ENCODE results near the gene ITPR1.
"Not testable (repeated sequence)": the region's sequence is repeated elsewhere in the genome, so short reads cannot be mapped to it uniquely, and the experiment has no call there.

Gene ITPR1

DNA sequence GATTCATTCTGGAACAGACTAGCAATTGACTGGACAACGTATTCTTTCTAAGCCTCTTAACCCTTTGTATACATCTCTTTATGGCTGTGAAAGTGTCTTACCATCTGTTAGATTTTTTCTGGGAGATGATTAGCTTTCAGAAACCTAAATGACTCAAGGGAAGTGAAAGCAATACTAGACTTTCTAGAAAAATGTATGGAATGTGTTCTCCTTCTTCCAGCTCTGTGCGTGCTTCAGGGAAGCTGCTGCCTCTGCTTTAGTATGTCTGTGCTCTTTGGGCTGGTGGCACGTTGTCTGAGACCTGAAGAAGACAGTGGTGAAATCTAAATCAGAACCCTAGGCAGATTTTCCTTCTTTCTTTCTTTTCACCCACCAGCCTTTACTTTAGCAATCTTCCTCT, 89.5 kb downstream of the ITPR1 start:
- H3K4me3 ChIP-seq (ENCODE audit: low read depth, low read length) = no peak overlapping the region
- peak; percentile 8 for DNase-seq (ENCODE audit: low read depth)

DNA sequence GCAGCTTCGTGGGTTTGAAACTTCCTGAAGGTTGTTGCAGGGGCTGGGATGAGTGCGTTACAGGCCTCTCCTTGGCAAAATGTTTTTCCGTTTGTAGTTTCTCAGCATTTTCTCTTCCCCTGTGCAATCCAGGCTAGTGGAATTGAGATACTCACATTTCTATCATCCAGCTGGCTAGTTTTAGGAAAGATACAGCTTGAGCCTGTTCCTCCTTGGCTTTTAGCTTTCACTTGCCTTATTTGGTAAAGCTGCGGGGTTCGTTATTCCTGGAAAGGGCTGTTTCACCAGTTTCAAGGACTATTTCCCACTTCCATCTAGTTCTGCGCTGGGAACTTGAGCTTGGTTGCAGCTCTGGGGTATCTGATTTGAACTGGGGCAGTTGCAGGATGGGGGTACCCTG, 90.3 kb downstream of the ITPR1 start:
- no peak for DNase-seq (ENCODE audit: low read depth)
- H3K4me3 ChIP-seq (ENCODE audit: low read depth, low read length) = no peak overlapping the region

GRCh38 chr3:4584456-4585249, 91.5 kb downstream of the ITPR1 start:
- H3K4me3 ChIP-seq (ENCODE audit: low read depth, low read length) = peak overlapping the region; percentile 16
- no peak for DNase-seq (ENCODE audit: low read depth)

GRCh38 chr3:4586381-4586780, 93.2 kb downstream of the ITPR1 start:
- DNase-seq (ENCODE audit: low read depth) = no peak
- no peak overlapping the region for H3K4me3 ChIP-seq (ENCODE audit: low read depth, low read length)

GRCh38 chr3:4587061-4587837, 94.1 kb downstream of the ITPR1 start:
- H3K4me3 ChIP-seq (ENCODE audit: low read depth, low read length) = no peak overlapping the region
- DNase-seq (ENCODE audit: low read depth) = no peak

DNA sequence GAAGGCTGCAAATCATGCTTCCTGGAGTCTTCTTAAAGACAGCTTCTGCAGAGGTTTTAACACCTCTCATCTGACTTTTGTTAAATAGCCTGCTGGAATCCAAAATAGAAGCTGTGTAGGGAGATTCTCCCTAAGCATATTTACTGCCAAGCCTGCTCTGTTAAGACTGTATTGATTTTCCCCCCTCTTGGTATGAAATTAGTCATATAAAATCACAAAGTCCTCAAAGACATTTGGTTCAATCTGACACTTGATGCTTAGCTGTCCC, 94.6 kb downstream of the ITPR1 start:
- no peak overlapping the region for H3K4me3 ChIP-seq (ENCODE audit: low read depth, low read length)
- no peak for DNase-seq (ENCODE audit: low read depth)

GRCh38 chr3:4588466-4588865, 95.3 kb downstream of the ITPR1 start:
- H3K4me3 ChIP-seq (ENCODE audit: low read depth, low read length) = no peak overlapping the region
- DNase-seq (ENCODE audit: low read depth) = peak; percentile 24

DNA sequence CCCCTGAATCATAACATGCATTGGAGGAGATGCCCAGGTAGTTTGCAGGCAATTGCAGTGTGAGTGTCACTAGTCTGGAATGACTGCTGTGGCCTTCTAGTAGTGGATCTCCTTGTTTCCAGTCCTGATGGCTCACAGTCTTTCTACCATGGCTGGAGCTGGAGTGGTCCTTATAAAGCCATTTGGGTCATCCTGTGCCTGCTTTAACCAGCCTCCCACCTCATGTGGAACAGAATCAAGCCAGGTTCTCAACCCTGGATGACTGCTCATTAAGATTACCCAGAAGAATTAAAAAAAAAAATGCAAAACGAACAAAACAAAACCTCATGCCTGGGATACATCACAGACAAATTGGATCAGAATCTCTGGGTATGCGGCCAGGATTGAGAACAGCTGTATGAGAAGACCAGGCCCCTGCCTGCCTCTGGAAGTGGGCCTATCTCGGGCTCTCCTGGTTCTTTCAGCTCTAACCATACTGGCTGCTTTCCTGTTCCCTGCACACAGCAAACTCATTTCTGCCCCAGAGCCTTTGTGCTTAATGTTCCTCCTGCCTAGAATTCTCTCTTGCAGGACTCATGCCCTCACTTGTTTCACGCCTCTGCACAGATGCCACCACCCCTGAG, 96.4 kb downstream of the ITPR1 start:
- no peak for DNase-seq (ENCODE audit: low read depth)

DNA sequence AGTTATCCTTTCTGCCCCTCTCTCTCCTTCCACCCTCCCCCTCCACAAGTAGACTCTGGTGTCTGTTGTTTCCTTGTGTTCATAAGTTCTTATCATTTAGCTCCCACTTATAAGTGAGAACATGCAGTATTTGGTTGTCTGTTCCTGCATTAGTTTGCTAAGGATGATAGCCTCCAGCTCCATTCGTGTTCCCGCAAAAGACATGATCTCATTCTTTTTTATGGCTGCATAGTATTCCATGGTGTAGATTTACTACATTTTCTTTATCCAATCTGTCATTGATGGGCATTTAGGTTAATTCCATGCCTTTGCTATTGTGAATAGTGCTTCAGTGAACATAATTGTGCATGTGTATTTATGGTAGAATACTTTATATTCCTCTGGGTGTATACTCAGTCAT, 97.7 kb downstream of the ITPR1 start:
- H3K4me3 ChIP-seq (ENCODE audit: low read depth, low read length); DNase-seq (ENCODE audit: low read depth): not testable (repeated sequence)

More for the DNA sequence above, 96.4 kb downstream of the ITPR1 start:
- H3K4me3 ChIP-seq (ENCODE audit: low read depth, low read length) = no peak overlapping the region

DNA sequence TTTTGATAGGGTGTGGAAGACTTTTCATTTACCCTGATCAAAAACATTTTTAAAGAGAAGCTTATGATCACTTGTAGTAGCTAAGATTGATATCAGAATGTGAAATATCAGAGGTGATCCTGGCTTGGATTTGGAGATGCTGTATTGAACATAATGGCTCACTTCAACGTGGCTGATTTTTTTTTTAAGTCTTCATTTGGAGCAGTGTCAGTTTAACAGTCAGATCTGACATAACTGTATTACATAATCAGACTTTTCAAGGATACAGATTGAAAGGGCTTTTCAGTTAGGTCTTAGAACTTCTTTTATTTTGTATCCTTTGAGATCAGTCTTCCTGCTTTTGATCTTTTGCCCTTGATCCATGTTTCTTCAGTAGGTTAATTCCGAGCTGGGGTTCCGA, 98.5 kb downstream of the ITPR1 start:
- H3K4me3 ChIP-seq (ENCODE audit: low read depth, low read length) = no peak overlapping the region
- DNase-seq (ENCODE audit: low read depth) = no peak

GRCh38 chr3:4593014-4593413, 99.9 kb downstream of the ITPR1 start:
- no peak overlapping the region for H3K4me3 ChIP-seq (ENCODE audit: low read depth, low read length)
- DNase-seq (ENCODE audit: low read depth) = no peak

DNA sequence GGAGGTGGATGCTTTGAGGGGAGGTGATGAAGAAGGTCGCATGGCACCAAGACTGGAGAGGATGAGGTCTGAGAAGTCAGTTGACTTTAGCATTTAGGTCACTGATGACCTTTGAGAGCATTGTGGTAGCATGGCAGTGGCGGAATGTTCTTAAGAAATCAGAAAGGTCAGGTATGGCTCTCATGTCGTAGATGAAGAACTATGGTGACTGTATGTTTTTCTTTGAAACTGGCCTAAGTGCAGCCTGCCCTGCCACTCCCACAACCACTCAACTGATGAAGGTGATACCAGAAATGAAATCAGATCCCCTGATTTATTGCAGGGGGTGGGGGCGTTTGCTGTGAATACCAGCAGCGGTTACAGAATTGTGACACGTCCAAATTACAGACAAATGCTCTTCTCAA, 102.6 kb downstream of the ITPR1 start:
- no peak for DNase-seq (ENCODE audit: low read depth)
- H3K4me3 ChIP-seq (ENCODE audit: low read depth, low read length) = no peak overlapping the region

DNA sequence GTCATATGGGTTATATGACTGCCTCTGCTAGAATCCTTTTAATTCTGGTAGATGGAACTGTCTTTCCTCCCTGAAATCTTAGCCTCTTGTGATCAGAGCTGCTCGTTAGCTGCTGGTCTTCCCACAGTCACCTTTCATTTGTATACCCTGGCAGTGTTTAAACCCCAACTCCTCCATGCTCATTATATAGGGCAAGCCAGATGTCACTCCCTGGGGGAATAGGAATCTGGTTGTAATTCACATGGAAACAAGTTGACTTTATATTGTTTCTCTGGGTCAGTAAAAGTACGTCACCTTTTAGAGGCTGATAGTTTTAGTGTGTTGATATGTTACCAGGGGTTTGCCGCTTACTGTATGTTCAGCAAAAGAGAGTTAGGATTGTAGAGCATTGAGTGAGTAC, 103.5 kb downstream of the ITPR1 start:
- no peak overlapping the region for H3K4me3 ChIP-seq (ENCODE audit: low read depth, low read length)
- DNase-seq (ENCODE audit: low read depth) = no peak

DNA sequence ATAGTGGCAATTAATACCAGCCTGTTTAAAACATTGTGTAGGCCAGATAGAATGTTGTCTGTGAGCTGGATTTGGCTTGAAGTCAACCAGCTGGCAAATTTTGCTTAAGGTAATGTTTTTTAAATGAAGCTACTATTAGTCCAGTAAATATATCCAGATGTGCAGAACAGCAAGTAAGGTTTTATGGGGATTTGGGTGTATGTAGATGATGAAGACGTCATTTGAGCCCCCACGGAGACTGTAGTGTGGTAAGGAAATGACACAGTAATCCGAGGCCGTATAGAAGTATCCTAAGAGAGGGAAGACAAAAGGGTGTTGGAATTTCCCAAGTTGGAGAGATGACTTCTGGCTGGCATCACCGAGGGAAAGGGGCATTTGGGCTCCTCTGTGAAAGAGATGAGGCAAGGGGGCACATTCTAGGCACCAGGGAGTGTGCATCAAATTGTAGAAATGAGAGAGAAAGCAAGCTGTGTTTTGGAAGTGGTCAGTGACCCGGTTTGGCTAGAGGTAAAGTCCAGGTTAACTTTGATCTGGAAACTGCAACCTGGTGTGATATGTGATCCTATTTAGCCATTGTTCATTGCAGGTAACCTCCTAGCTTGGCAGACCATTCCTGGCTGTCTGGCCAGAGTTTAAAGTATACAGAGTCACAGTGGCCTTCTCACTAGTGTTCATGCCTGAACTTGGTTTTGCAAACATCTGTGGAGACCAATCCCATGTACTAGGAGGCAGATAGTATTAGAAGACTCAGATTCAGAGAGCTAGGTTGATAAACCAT, 104.2 kb downstream of the ITPR1 start:
- no peak for DNase-seq (ENCODE audit: low read depth)
- no peak overlapping the region for H3K4me3 ChIP-seq (ENCODE audit: low read depth, low read length)

- not testable (repeated sequence) for DNase-seq (ENCODE audit: low read depth); H3K4me3 ChIP-seq (ENCODE audit: low read depth, low read length)
Measured at GRCh38 chr3:4598232-4598631, 105.1 kb downstream of the ITPR1 start.

DNA sequence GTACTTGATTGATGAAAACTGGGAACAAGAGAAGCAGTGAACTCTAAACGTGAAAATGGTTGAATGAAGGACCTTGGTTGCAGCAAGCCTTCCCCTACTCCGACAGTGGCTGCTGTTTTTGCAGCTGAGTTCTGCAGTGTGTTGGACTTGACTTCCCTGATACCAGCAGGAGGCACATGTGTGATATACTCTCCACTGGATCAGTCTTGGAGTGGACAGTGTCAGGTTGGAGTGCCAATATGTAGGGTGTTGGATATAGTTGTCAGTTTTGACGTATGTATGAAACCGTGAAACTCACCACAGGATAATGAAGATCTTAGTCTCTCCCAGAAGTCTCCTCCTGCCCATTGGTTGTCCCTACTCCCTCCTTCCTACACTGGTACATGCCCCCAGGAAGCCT, 106.5 kb downstream of the ITPR1 start:
- H3K4me3 ChIP-seq (ENCODE audit: low read depth, low read length) = no peak overlapping the region
- no peak for DNase-seq (ENCODE audit: low read depth)

DNA sequence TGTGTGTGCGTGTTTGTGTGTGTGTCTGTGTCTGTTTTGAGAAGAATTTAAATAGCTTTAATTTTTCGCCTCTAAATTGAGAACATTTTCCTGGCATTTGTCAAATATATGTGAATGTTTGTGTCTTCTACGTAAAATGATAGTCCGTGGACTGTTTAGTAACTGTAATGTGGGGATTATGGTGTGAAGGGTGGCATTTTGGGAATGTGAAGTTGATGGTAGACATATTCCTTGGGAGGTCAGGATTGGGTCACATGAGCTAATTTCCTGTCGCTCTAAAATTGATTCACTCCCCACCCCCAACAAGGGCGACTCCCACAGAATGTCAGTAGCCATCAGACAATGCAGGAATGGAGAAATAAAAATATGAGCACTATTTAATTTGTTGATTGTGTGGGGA, 107.3 kb downstream of the ITPR1 start:
- no peak for DNase-seq (ENCODE audit: low read depth)
- no peak overlapping the region for H3K4me3 ChIP-seq (ENCODE audit: low read depth, low read length)

DNA sequence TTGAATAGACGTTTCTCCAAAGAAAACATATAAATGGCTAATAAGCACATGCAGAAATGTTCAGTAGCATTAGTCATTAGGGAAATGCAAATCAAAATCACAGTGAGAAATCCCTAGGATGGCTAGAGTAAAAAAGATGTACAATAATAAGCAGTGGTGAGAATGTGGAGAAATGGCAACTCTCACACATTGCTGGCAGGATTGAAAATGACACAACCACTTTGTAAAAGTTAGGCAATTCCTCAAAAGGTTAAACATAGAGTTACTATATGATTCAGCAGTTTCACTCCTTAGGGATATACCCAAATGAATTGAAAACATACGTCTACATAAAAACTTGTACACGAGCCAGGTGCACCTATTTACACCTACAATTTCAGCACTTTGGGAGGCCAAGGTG, 108.7 kb downstream of the ITPR1 start:
- DNase-seq (ENCODE audit: low read depth) = peak; percentile 21
- H3K4me3 ChIP-seq (ENCODE audit: low read depth, low read length) = no peak overlapping the region

DNA sequence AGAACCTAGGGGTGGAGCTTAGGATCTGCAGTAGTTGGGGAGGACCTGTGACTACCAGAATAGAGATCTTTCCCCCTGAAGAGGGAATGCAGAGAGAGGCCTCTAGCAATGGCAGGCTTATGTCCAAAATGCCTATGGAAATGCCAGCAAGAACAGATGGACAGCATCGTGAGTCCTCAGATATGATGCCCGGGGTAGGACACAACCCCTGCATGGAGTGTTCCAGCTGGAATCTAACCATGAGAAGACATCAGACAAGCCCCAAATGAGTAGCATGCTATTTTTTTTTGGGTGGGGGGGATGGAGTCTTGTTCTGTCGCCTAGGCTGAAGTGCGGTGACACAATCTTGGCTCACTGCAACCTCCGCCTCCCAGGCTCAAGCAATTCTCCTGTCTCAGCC, 111.5 kb downstream of the ITPR1 start:
- DNase-seq (ENCODE audit: low read depth) = no peak
- no peak overlapping the region for H3K4me3 ChIP-seq (ENCODE audit: low read depth, low read length)

DNA sequence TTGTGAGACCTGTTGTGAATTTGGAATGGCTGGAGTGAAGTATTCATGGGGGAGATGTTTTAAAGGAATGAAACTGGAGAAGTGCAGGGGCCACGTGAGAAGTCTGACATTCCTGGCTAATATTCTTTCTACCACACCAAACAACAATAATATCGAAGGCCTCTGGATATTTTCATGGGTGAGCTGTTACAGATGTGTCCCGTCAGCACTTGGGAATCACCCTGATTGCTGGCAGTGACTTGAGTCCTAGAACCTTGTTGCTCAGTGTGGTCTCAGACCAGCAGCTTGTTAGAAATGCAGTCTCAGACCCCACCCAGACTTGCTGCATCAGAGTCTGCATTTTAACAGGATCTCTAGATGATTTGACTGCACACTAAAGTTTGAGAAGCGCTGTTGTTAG, 113.8 kb downstream of the ITPR1 start:
- H3K4me3 ChIP-seq (ENCODE audit: low read depth, low read length) = no peak overlapping the region
- no peak for DNase-seq (ENCODE audit: low read depth)
